DOHH2 (cell line): ENCODE results near the gene GRAP.

ENCODE experiments used
- EZH2phosphoT487 ChIP-seq: fragments of 200-600 bp; sonication (generic); IDR thresholded peaks from 2 replicates; pipeline ENCODE4 v1.6.1; 2017; ENCODE audit warnings: borderline replicate concordance, mild to moderate bottlenecking, antibody characterized with exemption, low read length, moderate library complexity, mixed read lengths
- TF ChIP-seq, protein P1 (sequence below): fragments of 200-600 bp; sonication (generic); IDR thresholded peaks from one replicate; pipeline ENCODE4 v1.5.1; 2014; ENCODE audit warnings: antibody characterized with exemption, mild to moderate bottlenecking, low read depth, low read length; ENCODE audit not compliant: poor library complexity, severe bottlenecking

- TF ChIP-seq, protein P1, sequence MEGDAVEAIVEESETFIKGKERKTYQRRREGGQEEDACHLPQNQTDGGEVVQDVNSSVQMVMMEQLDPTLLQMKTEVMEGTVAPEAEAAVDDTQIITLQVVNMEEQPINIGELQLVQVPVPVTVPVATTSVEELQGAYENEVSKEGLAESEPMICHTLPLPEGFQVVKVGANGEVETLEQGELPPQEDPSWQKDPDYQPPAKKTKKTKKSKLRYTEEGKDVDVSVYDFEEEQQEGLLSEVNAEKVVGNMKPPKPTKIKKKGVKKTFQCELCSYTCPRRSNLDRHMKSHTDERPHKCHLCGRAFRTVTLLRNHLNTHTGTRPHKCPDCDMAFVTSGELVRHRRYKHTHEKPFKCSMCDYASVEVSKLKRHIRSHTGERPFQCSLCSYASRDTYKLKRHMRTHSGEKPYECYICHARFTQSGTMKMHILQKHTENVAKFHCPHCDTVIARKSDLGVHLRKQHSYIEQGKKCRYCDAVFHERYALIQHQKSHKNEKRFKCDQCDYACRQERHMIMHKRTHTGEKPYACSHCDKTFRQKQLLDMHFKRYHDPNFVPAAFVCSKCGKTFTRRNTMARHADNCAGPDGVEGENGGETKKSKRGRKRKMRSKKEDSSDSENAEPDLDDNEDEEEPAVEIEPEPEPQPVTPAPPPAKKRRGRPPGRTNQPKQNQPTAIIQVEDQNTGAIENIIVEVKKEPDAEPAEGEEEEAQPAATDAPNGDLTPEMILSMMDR, result no peak
- TF ChIP-seq EZH2phosphoT487, result no peak
Measured at GRCh38 chr17:19002805-19003542, 43.8 kb downstream of the GRAP start.
